ENCODE results near the gene EXOSC7.

- TF ChIP-seq EZH2 (IDR thresholded peaks at IDR 0.05): no peak
- TF ChIP-seq POLR2AphosphoS5 (IDR thresholded peaks at IDR 0.05; ENCODE audit: borderline replicate concordance, low read depth, low read length): no peak
Observed at GRCh38 chr3:44929782-44930181, 46.3 kb upstream of the EXOSC7 start.
